Activated CD8-positive, alpha-beta memory T cell treated with anti-CD3 and anti-CD28 coated beads for 1 hour (primary cell): ENCODE data around the gene USP7.

ENCODE experiments used
- DNase-seq, 2 donors: peaks; one replicate each; pipeline ENCODE4 v3.0.0-alpha.2; 2020; ENCODE audit warnings: low read depth in 1 of 2; ENCODE audit errors: extremely low read depth in 1 of 2

The USP7 gene

DNA sequence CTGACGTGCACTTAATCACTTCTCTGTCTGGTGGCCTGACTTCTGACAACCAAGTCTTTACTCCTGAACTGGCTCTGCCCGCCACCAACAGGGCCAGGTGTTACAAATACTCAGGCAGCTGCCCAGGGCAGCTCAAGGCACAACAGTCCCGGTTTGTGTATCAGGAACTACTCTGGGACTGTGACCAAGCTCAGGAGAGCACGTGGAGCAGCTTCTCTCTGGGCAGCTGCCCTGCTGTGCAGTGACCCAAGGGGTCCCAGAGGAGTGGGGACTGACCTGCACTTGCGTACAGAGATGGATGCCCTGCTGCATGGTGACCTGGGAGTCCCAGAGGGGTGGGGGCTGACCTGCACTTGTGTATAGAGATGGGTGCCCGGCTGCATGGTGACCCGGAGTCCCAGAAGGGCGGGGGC is 59.7 kb downstream of the USP7 start:
- DNase-seq: no peak

DNA sequence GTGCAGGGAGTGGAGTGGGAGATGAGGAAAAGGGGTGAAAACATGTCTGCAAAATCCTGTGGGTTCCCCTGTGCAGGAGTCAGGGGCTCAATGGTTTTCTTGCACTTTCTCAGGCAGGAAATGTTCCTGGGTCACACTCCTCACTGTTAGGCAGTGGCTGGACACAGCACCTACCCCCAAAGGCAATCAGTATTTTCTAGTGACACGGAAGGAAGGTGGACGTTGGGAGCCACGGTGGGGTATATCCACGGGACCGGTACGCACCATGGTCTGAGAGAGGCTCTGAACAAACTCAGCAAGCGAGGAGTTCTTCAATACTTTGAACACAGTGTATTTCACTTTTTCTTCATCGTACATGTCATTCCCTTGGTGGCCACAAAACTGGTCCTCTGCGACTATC is 60.7 kb downstream of the USP7 start:
- no peak for DNase-seq

DNA sequence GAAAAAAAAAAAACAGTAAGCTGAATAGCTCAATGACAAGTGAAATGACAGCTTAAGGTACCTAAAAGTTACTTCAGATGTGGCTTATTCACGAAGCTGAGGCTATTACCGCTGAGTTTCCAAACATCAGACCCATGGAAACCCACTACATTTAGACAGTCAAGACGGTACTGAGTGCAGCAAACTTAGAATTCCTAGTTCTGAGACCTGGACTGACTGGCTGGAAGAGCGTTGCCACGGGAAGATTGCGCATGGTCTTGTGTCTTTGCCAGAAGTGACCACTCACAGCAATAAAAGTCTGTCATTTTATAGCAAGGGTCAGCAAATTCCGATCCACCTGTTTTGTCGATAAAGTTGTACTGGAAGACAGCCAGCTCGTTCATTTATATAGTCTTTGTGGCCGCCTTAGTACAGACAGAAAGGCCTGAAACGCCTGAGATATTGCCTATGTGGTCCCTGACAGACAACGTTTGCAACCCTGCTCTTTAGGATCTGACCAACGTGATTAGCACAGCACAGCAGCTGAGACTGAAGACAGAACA is 62.3 kb downstream of the USP7 start:
- no peak for DNase-seq

DNA sequence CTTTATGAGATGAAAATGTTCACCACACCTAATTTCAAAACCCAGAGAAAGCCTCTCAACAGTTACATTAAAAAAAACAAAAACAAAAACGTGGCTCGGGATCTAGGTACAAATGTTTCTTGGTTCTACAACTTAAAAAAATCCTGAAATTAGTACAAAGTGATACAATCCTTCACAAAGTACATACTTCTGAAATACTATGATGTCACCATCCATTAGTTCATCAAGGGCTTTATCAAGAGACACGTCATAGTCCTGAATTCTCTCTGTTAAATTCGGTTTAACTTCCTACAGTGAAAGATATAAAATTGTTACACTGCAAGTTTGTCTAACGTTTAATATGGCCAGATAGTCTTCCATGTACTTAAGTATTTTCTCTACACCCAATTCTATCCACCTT is 63.4 kb downstream of the USP7 start:
- DNase-seq: no peak

DNA sequence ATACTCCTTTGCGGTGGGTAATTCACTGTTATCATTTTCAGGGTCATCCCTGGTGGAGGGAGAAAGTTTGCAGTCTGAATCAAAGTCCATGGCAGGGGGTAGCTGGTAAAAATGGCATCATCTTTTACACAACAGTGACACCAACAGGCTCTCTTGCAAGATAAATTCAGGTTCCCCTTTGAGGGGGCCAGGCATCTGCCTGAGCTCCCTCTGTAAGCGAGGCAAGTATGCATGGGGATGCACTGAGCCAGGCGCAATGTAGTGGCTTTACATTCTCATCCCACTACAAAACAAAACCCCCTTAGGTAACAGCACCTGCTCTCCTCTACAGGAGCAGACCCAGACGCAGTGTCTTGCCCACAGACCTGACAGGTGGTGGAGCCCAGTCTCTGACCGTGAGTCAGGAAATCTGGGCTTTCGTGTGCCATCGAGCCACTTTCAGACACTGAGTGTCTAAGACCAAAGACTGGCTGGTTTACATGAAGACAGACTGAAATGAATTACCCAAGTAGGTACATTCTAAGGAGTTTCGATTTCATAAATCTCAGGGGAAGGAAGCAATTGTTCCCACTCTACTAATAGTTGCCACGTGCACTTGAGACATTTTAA is 63.9 kb downstream of the USP7 start:
- no peak for DNase-seq

DNA sequence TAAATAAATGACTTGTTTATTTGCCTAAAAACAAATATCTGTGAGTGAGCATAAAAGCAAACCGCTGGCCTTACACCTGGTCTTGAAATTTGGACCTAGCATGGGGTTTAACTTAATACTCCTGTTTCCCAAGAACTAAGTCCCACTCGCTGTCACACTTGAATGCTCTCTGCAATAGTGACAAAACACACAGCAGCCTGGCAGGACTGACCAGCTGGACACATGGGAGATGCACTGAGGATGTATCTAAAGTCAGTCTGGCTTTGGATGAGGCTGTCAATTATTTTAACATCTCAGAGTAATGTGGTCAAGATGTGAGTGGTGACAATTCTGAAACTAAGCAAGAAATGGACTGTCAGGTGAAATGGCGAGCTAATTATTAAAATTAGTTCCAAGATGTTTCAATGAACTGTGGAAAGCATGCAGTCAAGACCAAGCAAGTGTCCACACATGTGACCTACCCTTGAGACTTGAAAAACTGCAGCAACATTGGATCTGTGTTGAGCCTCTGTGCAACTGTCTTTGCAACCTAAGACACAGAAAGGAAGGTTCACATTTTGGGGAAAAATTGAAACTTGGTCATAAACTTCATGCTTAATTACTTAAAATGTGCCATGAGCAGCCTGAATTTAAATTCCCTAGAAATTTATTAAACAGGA is 64.9 kb downstream of the USP7 start:
- no peak for DNase-seq

DNA sequence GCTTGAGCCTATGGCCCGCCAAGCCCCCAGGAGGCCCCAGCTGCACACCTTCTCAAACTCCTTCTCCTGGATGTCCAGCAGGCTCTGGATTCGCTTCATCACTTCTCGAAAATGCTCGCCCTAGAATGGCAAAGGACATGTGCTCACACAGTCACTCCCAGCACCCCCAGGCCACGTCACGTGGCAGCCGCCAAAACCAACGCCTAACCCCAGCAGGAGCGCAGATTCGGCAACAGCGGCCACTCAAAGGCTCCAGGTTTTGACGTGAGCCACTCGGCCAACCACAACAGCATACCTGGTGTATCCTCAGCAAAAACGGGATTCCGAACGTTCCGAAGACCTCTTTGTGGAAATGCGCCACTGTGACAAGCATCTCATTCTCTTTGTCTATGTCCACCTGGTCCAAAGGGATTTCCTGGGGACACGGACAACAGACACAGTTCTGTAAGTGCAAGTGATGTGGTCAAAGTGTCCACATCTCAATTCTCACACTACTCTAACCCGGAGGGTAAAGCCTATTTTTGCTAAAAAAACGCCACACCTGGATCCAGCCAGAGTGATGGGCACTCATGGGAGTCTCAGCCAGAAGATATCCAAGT is 68.9 kb downstream of the USP7 start:
- no peak for DNase-seq

DNA sequence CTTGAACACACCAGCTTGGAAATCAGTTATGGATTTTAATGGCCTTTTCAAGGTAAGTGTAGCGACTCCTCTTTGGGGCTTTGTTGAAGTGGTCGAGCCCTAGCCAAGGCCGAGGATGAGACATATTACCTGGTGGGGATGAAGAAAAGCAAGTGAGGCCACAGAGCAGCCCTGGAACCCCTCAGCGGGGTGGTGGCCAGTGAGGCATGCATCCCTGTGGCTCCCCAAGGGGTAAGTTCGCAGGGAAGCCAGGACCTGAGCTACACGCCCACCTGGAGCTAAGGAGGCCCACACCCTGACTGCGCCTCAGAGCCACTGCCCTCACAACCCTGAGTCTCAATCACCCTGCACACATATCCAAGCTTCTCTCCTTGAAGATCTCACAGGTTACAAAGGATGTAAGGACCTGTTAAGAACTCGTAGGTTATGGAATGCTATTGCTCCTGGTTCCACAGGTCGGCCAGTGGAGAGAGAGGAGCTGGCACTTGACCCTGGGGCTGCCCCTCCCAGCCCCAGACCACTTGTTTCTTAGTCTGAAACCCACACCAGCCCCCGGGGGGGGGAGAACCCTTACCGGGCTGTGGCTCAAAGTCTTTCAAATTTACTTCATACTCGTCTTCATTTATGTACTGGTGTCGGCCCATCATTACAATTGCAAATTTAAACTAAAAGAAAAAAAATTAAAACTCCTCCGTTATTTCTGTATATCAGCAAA is 69.6 kb downstream of the USP7 start:
- no peak for DNase-seq

DNA sequence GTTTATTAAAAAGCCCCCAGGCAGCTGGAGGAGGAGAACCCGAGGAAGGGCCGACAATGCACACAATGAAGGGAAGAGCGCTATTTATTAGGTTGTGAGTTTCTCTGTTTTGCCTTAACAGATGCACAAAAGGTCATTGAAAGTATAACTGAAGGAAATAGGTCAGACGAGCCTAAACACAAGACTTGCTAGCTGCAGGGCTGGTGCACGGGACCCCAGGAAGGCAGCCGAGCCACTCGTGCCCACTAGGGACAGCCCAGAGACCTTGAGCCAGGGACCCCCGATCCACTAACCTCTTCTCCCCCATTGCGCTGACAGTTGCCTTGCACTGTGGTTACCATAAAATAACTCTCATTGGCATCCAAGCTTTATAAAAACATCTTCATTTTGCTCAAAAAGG is 70.3 kb downstream of the USP7 start:
- no peak for DNase-seq

DNA sequence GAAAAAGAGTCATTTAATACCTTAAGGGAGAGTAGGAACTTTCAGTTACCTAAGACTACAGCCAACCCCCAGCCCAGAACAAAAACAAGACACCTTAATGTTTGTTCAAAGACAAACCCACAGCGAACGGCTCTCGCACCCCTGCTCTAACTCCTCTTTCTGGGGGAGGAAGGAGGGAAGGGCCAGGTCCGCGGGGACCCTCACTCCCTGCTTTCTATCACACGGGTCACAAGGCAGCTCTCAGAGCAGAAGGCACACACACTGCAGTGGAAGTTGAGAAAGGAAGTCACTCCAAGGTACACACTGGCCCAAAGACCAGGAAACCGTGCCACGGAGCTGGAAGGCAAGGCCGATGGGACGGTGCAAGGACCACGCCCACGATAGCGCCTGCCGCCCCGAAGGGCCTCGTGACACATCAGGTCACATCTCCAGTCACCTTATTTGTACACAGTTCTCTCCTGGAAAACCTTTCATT is 71.6 kb downstream of the USP7 start:
- no peak for DNase-seq

DNA sequence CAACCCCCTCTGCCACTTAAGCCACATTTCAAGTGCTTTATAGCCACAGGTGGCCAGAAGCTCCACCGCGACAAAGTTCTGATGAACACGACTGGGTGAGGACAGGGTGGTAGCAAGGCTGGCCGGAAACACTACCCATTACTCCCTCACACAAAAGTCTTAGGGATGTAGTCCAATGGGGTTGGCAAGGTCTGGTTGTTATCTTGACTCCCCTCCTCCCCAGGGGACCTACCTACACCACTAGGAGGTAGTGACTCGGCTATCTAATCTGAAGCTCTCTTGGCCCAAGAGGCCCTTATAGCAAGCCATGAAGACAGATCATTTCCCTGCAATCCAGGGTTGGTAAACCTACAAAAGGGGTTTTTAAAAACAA is 73.2 kb downstream of the USP7 start:
- no peak for DNase-seq

DNA sequence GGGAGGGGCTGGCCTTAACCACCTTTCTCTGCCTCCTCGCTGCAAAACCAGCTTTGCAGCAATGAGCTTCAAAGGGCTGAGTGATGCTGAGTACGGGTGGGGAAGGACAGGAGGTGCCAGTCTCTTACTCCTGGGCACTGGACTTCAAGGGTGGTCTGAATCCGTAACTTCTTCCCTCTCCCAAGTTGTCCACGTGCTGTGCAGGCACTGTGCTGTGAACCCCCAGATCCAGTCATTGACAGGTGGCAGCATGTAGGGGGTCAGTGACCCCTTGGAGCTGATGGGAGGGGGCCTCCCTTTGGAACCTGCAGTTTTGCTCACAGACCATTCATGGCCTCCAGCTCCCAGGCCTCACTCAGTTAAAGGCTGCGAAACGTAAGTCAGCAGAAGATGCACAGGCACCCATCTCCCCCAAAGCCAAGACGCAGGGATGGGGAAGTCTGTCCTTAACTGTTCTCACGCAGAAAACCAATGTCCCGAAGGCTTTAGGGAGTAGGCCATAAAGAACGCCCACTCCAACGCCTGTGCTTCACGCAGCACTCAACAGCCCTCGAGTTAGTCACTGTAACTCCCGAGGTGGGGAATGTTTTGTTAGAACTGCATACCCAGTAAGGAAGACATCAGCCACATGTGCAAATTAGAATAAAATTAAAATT is 73.7 kb downstream of the USP7 start:
- no peak for DNase-seq

DNA sequence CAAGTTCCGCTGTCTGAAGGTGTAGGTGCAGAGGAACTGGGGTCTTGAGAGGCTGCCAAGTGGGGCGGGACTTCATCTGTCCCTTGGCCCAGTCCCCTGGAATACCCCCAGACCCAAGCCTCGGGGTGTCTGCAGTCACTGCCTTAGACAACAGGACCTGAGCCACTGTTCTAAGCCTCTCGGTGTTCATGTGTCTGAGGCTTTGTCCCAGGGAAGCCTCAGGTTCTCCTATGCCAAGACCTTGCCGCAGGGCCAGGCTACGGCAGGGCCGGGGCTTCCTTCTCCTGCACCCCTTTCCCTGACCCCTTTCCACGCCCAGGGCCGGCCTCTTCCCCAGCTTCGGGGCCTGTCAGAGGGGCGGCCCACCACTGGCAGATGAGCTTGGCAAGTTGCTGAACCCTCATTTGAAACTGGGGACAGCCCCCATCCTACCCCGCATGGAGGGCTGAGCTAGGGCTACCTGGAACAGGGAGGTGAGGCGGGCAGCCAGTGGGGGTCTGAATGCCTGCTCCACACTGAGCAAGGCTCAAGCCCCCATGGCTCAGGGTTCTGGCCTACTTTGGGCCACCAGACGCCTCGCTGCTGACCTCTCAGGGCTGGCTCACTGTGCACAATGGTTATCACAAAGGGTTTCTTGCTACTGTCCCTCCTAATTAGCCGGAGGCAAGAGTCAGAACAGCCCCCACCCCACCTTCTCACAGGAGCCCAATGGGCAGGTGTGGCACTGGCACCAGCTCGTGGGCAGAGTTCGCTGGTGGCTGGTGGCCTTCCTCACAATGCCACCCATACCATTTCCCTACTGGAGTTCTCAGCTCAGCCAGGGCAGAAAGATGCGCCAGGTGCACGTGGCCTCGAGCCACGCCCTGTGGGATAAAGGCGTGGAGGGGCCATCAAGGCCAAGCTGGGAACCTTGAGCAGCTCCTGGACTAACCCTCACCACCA is 74.5 kb downstream of the USP7 start:
- no peak for DNase-seq

DNA sequence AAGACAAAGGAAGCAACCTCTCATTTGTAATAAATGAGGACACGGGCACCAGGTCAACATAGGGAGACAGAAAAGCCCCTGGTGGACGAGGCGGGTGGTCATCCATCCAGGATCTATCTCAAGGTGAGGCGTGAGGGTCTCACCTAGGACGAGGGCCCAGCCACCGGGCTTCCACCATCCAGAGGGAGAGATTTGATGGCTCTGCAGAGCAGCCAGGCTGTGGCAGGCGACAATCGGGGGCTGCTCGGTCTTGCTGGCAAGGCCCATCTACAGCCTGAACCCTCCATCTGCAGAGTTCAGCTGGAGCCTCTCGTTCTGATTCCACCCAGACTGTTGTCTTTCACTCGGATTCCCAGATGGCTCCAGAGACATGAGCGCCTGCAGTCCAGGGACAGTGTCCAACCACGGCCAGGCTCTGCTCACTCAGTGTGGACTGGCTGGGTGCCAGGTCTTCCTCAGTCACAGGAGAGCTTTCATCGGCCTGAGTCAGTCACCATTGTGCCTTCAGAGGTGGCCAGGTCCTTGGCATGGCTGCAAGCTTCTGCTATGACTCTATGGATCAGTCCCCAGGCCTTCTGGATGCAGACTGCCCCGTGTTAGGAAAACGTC is 75.7 kb downstream of the USP7 start:
- DNase-seq: no peak

DNA sequence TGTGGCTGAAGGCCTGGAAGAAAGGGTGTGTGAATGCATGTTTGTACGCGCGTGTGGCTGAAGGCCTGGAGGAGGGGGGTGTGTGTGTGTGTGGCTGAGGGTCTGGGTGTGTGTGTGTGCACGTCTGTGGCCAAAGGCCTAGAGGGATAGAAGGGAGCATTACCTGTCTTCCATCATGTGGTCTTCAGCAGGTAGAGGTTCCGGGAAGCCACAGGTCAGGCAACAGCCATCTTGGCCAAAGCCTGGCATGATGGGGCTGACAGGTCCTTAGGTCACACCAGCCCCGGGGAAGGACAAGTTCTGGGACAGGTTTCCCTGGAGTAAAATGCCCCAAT is 76.3 kb downstream of the USP7 start:
- no peak for DNase-seq

DNA sequence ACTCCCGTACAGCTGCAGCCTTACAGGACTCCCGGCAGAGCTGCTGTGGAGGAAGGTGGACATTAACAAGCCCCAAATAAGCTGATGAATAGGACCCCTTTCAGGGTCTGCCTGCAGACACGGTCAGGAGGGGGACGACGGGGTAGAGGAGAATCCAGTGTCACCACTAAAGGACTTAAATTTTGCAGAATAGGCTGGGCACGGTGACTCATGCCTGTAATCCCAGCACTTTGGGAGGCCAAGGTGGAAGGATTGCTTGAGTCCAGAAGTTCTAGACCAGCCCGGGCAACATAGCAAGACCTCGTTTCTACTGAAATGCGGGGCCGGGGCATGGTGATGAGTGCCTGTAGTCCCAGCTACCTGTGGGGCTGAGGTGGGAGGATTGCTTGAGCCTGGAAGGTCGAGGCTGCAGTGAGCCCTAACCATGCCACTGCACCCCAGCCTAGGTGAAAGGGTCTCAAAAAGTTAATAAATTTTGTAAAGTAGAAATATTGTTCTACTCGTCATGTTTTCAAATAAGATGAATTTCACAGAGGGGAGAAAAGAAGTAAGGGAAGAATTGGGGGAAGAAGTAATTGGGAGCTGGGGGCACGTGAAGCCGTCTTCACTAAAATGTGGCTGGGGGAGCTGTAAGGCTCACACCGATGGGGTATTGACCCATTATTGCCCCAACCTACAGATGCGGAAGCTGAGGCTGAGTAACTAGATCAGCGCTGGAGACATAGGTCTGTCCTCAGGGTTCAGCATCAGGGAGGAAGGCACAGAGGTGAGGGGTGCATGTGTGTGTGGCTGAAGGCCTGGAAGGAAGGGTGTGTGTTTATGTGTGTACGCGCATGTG is 76.9 kb downstream of the USP7 start:
- no peak for DNase-seq

DNA sequence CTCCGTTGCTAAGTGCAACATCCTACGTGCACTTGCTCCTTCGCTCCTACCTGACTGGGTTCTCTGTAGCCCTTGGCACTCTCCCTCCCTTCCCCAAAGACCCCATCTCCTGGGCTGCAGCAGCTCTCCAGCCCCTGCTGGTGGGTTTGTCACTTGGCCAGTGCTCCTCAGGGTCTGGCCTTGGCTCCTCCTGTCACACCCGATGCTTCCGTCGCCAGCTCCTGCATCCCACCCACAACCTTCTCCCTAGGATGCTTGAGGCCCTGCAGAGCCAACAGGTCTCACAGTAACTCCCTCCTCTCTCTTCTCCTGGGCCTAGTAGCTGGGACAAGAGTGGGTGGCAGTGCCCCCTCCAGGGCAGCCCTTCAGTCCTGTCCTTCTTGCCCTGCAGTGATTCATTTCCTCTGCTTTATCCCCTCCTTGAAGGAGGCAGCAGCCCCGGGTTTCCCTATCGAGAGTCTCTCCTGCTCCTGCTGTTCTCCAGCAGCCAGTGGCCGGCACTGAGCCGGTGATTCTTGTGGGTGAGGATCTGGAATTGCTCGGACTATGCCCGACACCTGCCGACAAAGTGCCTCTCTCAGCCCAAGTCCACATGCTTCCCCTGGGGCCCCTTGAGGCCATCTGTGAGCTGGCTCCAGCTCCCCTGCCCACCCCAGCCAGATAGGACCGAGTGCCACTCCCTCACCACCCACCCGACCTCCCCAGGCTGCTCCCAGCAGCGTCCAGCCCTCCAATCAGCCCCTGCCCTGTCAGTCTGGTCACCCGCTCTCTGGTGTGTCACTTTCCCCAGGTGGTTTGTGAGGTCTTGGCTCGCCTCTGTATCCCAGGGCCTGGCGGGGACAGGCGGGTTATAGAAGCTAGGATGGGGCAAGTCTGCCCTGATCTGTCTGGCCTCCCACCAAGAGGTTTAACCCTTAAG is 77.8 kb downstream of the USP7 start:
- DNase-seq: no peak
